Natural killer cell (primary cell): ENCODE measurements around the gene ADSS2. TPM values are rescaled to one million over a fixed set of nuclear protein-coding genes. Genes with fewer than 3 reads are reported as not detected.
"Not testable (repeated sequence)": the region's sequence is repeated elsewhere in the genome, so short reads cannot be mapped to it uniquely, and the experiment has no call there.

Experiments used
- ATAC-seq, 3 donors: fragments of 150-1000 bp in 2 of 3; fragments of 200-7000 bp in 1 of 3; cut with Tn5 transposase; 1 replicate in 1 of 3; 2 replicates in 2 of 3; pipeline ENCODE4 v1.10.0; 2021; ENCODE audit warnings: mild to moderate bottlenecking in 2 of 3, moderate library complexity in 2 of 3
- DNase-seq, 2 donors: peaks; one replicate each; pipeline versions ENCODE4 v3.0.0 to v3.0.0-alpha.2; 2013 to 2021; ENCODE audit warnings: mixed read lengths in 1 of 2
- H3K27ac ChIP-seq: one replicate; pipeline ENCODE4 v1.5.1; 2013; ENCODE audit warnings: mild to moderate bottlenecking, low read length
- H3K27me3 ChIP-seq: one replicate; pipeline ENCODE4 v1.6.1; 2013; ENCODE audit warnings: low read length; ENCODE audit not compliant: control insufficient read depth, insufficient read depth
- H3K36me3 ChIP-seq: one replicate; pipeline ENCODE4 v1.6.1; 2013; ENCODE audit warnings: low read length; ENCODE audit not compliant: control insufficient read depth, insufficient read depth
- H3K4me1 ChIP-seq: one replicate; pipeline ENCODE4 v1.6.1; 2013; ENCODE audit warnings: low read length; ENCODE audit not compliant: control insufficient read depth, insufficient read depth
- H3K4me3 ChIP-seq: one replicate; pipeline ENCODE4 v1.5.1; 2013; ENCODE audit warnings: low read length
- H3K9me3 ChIP-seq: one replicate; pipeline ENCODE4 v1.6.1; 2013; ENCODE audit warnings: low read length; ENCODE audit not compliant: control insufficient read depth, insufficient read depth
- H3K27ac Mint-ChIP-seq, 2 donors: one replicate each; pipeline ENCODE4 v1.8.0; 2022; ENCODE audit warnings: mild to moderate bottlenecking in 2 of 2, mixed read lengths in 2 of 2, moderate library complexity in 1 of 2
- H3K27me3 Mint-ChIP-seq, 2 donors: one replicate each; pipeline ENCODE4 v1.8.0; 2022; ENCODE audit warnings: low read depth in 2 of 2, mixed read lengths in 2 of 2
- H3K36me3 Mint-ChIP-seq: one replicate; pipeline ENCODE4 v1.8.0; 2022; ENCODE audit warnings: mixed read lengths
- H3K4me1 Mint-ChIP-seq, 2 donors: one replicate each; pipeline ENCODE4 v1.8.0; 2022; ENCODE audit warnings: mixed read lengths in 2 of 2
- H3K4me3 Mint-ChIP-seq: one replicate; pipeline ENCODE4 v1.8.0; 2022; ENCODE audit warnings: mild to moderate bottlenecking, moderate library complexity, mixed read lengths
- H3K9me3 Mint-ChIP-seq, 2 donors: one replicate each; pipeline ENCODE4 v1.8.0; 2022; ENCODE audit warnings: mixed read lengths in 2 of 2
- WGBS: methylation state at CpG from one replicate; pipeline ENCODE4 v1.1.7; 2013; ENCODE audit warnings: missing lambda C conversion rate; ENCODE audit not compliant: insufficient coverage; 5-methylcytosine and 5-hydroxymethylcytosine counted together
- intact Hi-C: fragments of 100-400 bp; cut with micrococcal nuclease; formaldehyde crosslinking; loops from one replicate; pipeline ENCODE4 v1.14.2; 2022
- total RNA-seq, 4 donors: library from RNA; stranded (reverse); fragments of 120-200 nt in 1 of 4; gene quantifications; one replicate each; pipeline versions ENCODE4 v1.2.3 to v1.2.4, GENCODE V29; 2013 to 2022
- TF ChIP-seq, protein P1 (sequence below): fragments of 200-600 bp; IDR thresholded peaks from one replicate; pipeline ENCODE4 v1.8.0; 2022; ENCODE audit warnings: antibody characterized with exemption

The ADSS2 gene
- total RNA-seq, 3 donors from 2014 or later (not counting 1 experiment from before 2014, with no cell fraction given): 49.2 to 67.9 (median 54.8) TPM

DNA sequence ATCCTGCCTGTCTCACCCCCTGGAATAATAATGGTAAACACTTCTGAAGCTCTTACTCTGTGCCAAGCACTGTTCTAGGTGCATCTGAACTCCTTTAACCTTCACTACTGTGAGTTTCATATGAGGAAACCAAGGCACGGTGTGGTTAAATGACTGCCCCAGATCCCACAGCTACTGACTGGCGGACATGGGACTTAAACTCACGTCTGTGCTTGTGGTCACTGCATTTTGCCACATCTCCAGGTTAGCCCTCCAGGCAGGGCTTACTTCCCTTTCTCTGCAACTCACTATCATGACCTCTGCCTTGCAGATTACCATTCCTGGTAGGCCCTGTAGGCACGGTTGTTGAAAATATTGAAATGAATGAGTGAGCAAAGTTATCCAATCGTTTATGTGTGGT lies 83.4 kb downstream of the ADSS2 start:
- H3K9me3 Mint-ChIP-seq: no peaks in the 10 kb centered on the region

DNA sequence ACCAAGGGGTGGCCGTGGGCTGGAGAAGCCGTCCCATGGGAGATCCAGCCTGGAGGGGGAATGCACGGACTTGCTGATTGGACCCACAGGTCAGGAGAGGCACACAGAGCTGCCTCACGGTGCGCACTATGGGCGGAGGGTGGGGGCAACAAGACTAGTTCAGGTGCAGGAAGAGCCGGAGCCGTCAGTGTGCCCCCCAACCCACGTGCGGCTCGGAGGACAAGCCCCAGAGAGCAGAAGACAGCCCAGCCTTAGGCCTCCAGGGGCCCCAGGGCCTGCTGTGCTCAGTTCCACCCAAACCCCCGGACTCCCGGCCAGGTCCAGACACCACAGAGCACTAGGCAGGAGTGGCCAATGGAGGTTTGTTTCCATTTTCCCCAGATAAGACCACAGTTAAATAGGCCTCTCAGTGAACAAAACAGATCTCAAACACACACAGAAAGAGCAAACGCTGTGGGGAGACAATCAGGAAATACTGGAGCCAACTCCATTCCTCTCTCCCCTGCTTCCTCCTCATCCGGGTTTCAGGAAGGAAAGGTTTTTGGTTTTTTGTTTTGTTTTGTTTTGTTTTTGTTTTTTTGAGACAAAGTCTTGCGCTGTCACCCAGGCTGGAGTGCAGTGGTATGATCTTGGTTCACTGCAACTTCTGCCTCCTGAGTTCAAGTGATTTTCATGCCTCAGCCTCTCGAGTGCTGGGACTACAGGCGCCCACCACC lies 84.2 kb downstream of the ADSS2 start:
- no peak overlapping the region for H3K27ac Mint-ChIP-seq
- H3K9me3 Mint-ChIP-seq: no peaks in the 10 kb centered on the region
- no peak overlapping the region for H3K27ac ChIP-seq
- peaks cover 0 to 5% of the 10 kb centered on the region in 2 donors for H3K4me1 Mint-ChIP-seq
- H3K27me3 Mint-ChIP-seq: no peaks in the 10 kb centered on the region
- no peak overlapping the region for H3K4me3 ChIP-seq
- no peaks in the 10 kb centered on the region for H3K36me3 Mint-ChIP-seq
- H3K9me3 ChIP-seq: no peaks in the 10 kb centered on the region
- TF ChIP-seq, protein P1, sequence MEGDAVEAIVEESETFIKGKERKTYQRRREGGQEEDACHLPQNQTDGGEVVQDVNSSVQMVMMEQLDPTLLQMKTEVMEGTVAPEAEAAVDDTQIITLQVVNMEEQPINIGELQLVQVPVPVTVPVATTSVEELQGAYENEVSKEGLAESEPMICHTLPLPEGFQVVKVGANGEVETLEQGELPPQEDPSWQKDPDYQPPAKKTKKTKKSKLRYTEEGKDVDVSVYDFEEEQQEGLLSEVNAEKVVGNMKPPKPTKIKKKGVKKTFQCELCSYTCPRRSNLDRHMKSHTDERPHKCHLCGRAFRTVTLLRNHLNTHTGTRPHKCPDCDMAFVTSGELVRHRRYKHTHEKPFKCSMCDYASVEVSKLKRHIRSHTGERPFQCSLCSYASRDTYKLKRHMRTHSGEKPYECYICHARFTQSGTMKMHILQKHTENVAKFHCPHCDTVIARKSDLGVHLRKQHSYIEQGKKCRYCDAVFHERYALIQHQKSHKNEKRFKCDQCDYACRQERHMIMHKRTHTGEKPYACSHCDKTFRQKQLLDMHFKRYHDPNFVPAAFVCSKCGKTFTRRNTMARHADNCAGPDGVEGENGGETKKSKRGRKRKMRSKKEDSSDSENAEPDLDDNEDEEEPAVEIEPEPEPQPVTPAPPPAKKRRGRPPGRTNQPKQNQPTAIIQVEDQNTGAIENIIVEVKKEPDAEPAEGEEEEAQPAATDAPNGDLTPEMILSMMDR: no peak
- intact Hi-C loops: no loop called here
- no peaks in the 10 kb centered on the region for H3K27me3 ChIP-seq
- whole genome bisulfite sequencing: 84% methylated on average over 17 of the region's 18 CpGs
- DNase-seq: no peak
- H3K4me1 ChIP-seq: no peaks in the 10 kb centered on the region
- H3K4me3 Mint-ChIP-seq: no peak overlapping the region
- no peak for ATAC-seq
- no peaks in the 10 kb centered on the region for H3K36me3 ChIP-seq

More for the DNA sequence above, 83.4 kb downstream of the ADSS2 start:
- no peaks in the 10 kb centered on the region for H3K27me3 ChIP-seq
- no peaks in the 10 kb centered on the region for H3K27me3 Mint-ChIP-seq
- no peak overlapping the region for H3K27ac Mint-ChIP-seq
- intact Hi-C loops: no loop called here
- H3K36me3 ChIP-seq: no peaks in the 10 kb centered on the region
- ATAC-seq (peak in 1 of 3 donors; percentile 32), DNase-seq (no peak)
- H3K4me1 ChIP-seq: no peaks in the 10 kb centered on the region
- no peak overlapping the region for H3K4me3 Mint-ChIP-seq
- no peaks in the 10 kb centered on the region for H3K9me3 ChIP-seq
- peaks cover 0 to 5% of the 10 kb centered on the region in 2 donors for H3K4me1 Mint-ChIP-seq
- TF ChIP-seq, protein P1: no peak
- WGBS: 74% methylated on average over 5 of the region's 5 CpGs
- H3K27ac ChIP-seq: no peak overlapping the region
- no peak overlapping the region for H3K4me3 ChIP-seq
- no peaks in the 10 kb centered on the region for H3K36me3 Mint-ChIP-seq

DNA sequence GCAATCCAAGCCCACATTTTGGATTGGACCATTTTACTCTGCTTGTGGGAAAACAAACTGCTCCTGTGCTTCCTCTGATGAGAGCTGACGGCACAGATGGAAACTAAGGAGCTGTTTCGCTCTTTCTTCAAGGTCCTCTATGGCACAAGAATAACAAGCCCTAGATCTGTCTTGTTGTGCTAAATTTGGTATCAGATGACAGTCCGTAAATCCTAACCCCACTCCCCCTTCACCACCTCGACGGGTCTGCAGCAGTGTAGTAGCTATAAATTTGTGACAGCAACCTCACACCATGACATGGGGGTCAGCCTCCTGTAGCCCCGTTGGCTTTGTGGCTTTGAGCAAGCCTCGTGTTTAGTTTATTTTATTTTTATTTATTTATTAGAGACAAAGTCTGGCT lies 85.9 kb downstream of the ADSS2 start:
- TF ChIP-seq, protein P1: no peak
- intact Hi-C loops: no loop called here
- H3K36me3 Mint-ChIP-seq: no peaks in the 10 kb centered on the region

DNA sequence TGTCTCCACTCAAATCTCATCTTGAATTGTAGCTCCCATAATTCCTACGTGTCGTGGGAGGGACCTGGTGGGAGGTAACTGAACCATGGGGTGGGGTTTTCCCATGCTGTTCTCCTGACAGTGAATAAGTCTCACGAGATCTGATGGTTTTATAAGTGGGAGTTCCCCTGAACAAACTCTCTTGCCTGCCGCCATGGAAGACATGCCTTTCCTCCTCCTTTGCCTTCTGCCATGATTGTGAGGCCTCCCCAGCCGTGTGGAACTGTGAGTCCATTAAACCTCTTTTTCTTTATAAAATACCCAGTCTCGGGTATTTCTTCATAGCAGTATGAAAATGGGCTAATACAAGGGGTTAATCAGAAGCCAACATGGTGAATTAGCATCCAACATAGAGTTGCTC lies 86.4 kb downstream of the ADSS2 start:
- H3K27me3 Mint-ChIP-seq, H3K36me3 ChIP-seq, ATAC-seq: not testable (repeated sequence)

More for the DNA sequence above, 85.9 kb downstream of the ADSS2 start:
- H3K36me3 ChIP-seq: no peaks in the 10 kb centered on the region
- ATAC-seq: no peak
- no peak overlapping the region for H3K4me3 Mint-ChIP-seq
- H3K4me1 ChIP-seq: no peaks in the 10 kb centered on the region
- H3K27ac ChIP-seq: no peak overlapping the region
- H3K4me3 ChIP-seq: no peak overlapping the region
- no peaks in the 10 kb centered on the region for H3K27me3 ChIP-seq
- no peaks in the 10 kb centered on the region for H3K9me3 ChIP-seq
- no peak overlapping the region for H3K27ac Mint-ChIP-seq
- WGBS: 84% methylated on average over 5 of the region's 7 CpGs
- H3K27me3 Mint-ChIP-seq: no peaks in the 10 kb centered on the region
- no peaks in the 10 kb centered on the region for H3K4me1 Mint-ChIP-seq
- no peak for DNase-seq
- no peaks in the 10 kb centered on the region for H3K9me3 Mint-ChIP-seq

More for the DNA sequence above, 86.4 kb downstream of the ADSS2 start:
- H3K36me3 Mint-ChIP-seq, H3K4me3 ChIP-seq, H3K9me3 Mint-ChIP-seq, H3K4me1 Mint-ChIP-seq, DNase-seq, H3K4me3 Mint-ChIP-seq, H3K27ac ChIP-seq, H3K27me3 ChIP-seq, H3K27ac Mint-ChIP-seq, H3K9me3 ChIP-seq, H3K4me1 ChIP-seq, intact Hi-C loops: not testable (repeated sequence)
- WGBS: 85% methylated on average over 2 of the region's 6 CpGs
